Ectodermal cell (in vitro differentiated cells): ENCODE measurements around the gene MINK1.

Source experiments
- H3K27ac ChIP-seq: 2 replicates; pipeline ENCODE4 v1.7.0; 2013; ENCODE audit warnings: mild to moderate bottlenecking, low read depth, low read length; ENCODE audit not compliant: insufficient read depth, poor library complexity, severe bottlenecking
- H3K27me3 ChIP-seq: 2 replicates; pipeline ENCODE4 v1.7.0; 2013; ENCODE audit warnings: mild to moderate bottlenecking, low read length; ENCODE audit not compliant: insufficient read depth, control insufficient read depth, poor library complexity, severe bottlenecking
- H3K36me3 ChIP-seq: one replicate; pipeline ENCODE4 v1.7.0; 2013; ENCODE audit warnings: low read length; ENCODE audit not compliant: control insufficient read depth, insufficient read depth
- H3K4me1 ChIP-seq: one replicate; pipeline ENCODE4 v1.7.0; 2013; ENCODE audit warnings: low read length; ENCODE audit not compliant: control insufficient read depth, insufficient read depth
- H3K4me3 ChIP-seq: 2 replicates; pipeline ENCODE4 v1.7.0; 2013; ENCODE audit warnings: low read depth, low read length, control low read depth; ENCODE audit not compliant: insufficient read depth
- H3K9me3 ChIP-seq: 2 replicates; pipeline ENCODE4 v1.7.0; 2013; ENCODE audit warnings: mild to moderate bottlenecking, low read length, moderate library complexity; ENCODE audit not compliant: control insufficient read depth
- WGBS, 2 experiments: methylation state at CpG; one replicate each; pipeline ENCODE4 v1.1.7; 2013; ENCODE audit warnings: missing lambda C conversion rate in 2 of 2; 5-methylcytosine and 5-hydroxymethylcytosine counted together

The MINK1 gene

GRCh38 chr17:4933646-4934045 lies 100.5 kb downstream of the MINK1 start:
- Histone ChIP-seq H3K36me3 (peaks cover 9% of the 10 kb centered on the region), H3K27ac (no peak overlapping the region), H3K27me3 (no peaks in the 10 kb centered on the region), H3K4me3 (no peak overlapping the region), H3K4me1 (peaks cover 5% of the 10 kb centered on the region), H3K9me3 (no peaks in the 10 kb centered on the region)
- 90 to 92% methylated on average over 14 to 16 of the region's 16 CpGs for WGBS, 2 experiments

DNA sequence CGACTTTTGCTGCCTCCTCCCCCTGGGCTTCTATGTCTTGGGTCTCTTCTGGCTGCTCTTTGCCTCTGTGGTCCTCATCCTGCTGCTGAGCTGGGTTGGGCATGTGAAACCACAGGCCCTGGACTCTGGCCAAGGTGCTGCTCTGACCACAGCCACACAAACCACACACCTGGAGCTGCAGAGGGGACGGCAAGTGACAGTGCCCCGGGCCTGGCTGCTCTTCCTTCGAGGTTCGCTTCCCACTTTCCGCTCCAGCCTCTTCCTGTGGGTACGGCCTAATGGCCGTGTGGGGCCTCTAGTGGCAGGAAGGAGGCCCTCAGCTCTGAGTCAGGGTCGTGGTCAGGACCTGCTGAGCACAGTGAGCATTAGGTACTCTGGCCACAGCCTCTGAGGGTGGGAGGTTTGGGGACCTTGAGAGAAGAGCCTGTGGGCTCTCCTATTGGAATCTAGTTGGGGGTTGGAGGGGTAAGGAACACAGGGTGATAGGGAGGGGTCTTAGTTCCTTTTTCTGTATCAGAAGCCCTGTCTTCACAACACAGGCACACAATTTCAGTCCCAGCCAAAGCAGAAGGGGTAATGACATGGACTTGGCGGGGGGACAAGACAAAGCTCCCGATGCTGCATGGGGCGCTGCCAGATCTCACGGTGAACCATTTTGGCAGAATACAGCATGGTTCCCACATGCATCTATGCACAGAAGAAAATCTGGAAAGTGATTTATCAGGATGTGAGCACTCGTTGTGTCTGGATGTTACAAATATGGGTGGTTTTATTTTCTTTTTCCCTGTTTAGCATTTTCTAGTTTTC lies 101.2 kb downstream of the MINK1 start:
- Histone ChIP-seq H3K36me3 (peaks cover 9% of the 10 kb centered on the region), H3K27me3 (no peaks in the 10 kb centered on the region), H3K9me3 (no peaks in the 10 kb centered on the region), H3K27ac (no peak overlapping the region), H3K4me1 (peaks cover 8% of the 10 kb centered on the region), H3K4me3 (no peak overlapping the region)
- 71 to 77% methylated on average over 14 of the region's 14 CpGs for WGBS, 2 experiments

DNA sequence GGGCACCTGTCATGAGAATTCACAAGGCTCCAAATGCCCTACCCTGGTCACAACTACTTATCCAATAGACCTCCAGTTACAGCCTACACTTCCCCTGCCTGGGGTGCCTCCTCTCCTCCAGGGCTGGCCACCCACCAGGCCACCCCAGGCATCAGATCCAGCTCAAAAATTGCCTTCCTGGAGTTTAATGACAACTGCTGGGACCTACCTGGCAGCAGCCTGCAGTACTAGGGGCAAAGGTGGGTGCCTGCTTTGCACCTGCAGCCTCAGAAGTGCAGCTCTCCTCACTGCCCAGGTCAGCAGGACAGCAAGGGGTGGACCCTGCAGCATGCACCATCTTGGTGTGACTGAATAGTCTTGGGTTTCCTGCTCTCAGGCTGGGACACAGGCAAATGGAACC lies 102.5 kb downstream of the MINK1 start:
- H3K36me3 ChIP-seq = peaks cover 9% of the 10 kb centered on the region
- no peaks in the 10 kb centered on the region for H3K9me3 ChIP-seq
- H3K4me1 ChIP-seq = peaks cover 8% of the 10 kb centered on the region
- H3K4me3 ChIP-seq = no peak overlapping the region
- H3K27ac ChIP-seq = no peak overlapping the region
- H3K27me3 ChIP-seq = no peaks in the 10 kb centered on the region

GRCh38 chr17:4936436-4936835 lies 103.3 kb downstream of the MINK1 start:
- 95 to 97% methylated on average over 3 of the region's 3 CpGs for WGBS, 2 experiments
- H3K9me3 ChIP-seq = no peaks in the 10 kb centered on the region
- no peak overlapping the region for H3K4me3 ChIP-seq
- peaks cover 14% of the 10 kb centered on the region for H3K4me1 ChIP-seq
- no peaks in the 10 kb centered on the region for H3K27me3 ChIP-seq
- H3K27ac ChIP-seq = no peak overlapping the region
- peaks cover 9% of the 10 kb centered on the region for H3K36me3 ChIP-seq

DNA sequence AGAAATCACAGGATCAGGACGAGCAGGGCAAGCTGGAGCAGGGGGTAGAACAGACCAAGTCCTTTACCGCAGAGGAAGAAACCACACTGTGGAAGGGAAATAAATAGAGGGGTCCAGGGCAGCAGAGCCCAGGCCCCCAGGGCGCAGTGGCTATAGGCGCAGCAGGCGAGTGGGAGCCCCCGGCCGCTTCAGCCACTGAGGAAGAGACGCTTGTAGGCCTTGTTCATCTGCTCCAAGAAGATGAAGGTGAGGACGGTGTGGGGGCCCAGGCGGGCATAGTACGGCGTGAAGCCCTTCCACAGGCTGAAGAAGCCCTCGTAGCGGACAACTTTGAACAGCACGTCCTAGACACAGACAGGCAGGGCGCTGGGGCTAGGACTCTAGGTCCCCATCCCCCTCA lies 104.4 kb downstream of the MINK1 start:
- 95 to 96% methylated on average over 16 of the region's 16 CpGs for WGBS, 2 experiments
- Histone ChIP-seq H3K36me3 (peaks cover 15% of the 10 kb centered on the region), H3K9me3 (no peaks in the 10 kb centered on the region), H3K27ac (no peak overlapping the region), H3K27me3 (no peaks in the 10 kb centered on the region), H3K4me3 (no peak overlapping the region), H3K4me1 (peaks cover 15% of the 10 kb centered on the region)

DNA sequence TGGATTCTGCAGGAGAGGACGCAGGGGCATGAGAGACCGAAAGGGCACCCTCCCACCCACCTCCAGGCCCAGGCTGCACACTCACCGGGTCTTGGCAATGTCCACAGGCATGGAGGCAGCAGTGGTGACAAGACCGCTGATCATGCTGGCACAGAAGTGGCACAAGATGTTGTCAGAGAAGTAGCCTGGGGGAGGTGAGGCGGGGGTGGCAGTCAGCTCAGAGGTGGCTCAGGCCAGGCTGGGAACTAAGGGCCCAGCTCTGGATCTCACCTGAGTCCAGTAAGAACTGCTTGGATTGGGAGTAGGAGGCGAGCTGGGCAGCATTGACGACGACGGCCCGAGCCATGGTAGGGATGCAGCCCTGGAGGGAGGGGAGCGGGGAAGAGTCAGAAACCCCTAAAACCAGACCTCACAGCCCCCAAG lies 104.9 kb downstream of the MINK1 start:
- Histone ChIP-seq H3K9me3 (no peaks in the 10 kb centered on the region), H3K36me3 (peaks cover 20% of the 10 kb centered on the region), H3K27ac (no peak overlapping the region), H3K4me1 (peaks cover 15% of the 10 kb centered on the region), H3K4me3 (no peak overlapping the region), H3K27me3 (no peaks in the 10 kb centered on the region)
- WGBS, 2 experiments = 94 to 97% methylated on average over 11 of the region's 11 CpGs

- no peaks in the 10 kb centered on the region for H3K9me3 ChIP-seq
- H3K4me1 ChIP-seq = peaks cover 15% of the 10 kb centered on the region
- peak overlapping the region; percentile 89 for H3K27ac ChIP-seq
- peaks cover 26% of the 10 kb centered on the region for H3K36me3 ChIP-seq
- H3K27me3 ChIP-seq = no peaks in the 10 kb centered on the region
- H3K4me3 ChIP-seq = peak overlapping the region; percentile 92
- 73 to 75% methylated on average over 19 of the region's 19 CpGs for WGBS, 2 experiments
Measured at GRCh38 chr17:4938688-4939545, 105.8 kb downstream of the MINK1 start.

GRCh38 chr17:4939546-4939795 lies 106.3 kb downstream of the MINK1 start:
- 0 to 1% methylated on average over 16 of the region's 16 CpGs for WGBS, 2 experiments
- peak overlapping the region; percentile 89 for H3K27ac ChIP-seq
- peak overlapping the region; percentile 92 for H3K4me3 ChIP-seq
- H3K27me3 ChIP-seq = no peaks in the 10 kb centered on the region
- H3K36me3 ChIP-seq = peaks cover 26% of the 10 kb centered on the region
- H3K4me1 ChIP-seq = peaks cover 15% of the 10 kb centered on the region
- H3K9me3 ChIP-seq = no peaks in the 10 kb centered on the region

DNA sequence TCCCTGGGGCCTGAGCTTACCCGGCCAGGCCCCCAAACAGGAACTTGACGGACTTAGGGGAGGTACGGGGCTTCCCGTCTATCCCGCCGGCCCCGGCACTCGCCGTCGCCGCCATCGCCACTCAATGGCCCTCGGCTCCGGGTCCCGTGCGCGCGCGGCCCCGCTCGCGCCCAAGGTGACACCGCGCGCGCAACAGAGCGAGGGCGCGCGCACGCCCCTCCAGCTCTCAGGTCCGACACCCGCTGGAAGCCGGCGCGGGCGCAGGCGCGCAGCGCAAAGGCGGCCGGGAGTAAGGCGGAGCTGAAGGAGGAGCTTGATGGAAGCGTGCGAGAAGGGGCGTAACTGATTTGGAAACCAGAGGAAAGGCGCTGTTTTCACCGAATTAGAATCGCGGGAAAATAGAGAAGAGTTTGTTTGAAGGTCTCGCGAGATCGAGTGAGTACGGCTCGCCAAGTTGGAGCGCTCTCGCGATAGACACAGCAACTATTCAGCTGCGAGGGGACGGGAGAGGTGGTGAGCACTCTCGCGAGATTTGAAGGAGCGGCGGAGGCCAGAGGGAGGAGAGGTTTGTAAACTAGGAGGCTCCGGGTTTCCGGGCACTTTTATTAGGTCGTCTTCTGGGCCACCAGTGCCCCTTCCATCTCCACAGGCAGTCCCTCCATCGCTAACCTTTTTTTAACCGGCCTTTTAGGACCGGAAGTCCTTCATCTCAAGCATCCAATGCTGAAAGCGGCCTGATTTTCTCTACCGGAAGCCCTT lies 106.8 kb downstream of the MINK1 start, which contains the start of the genes RNF167 and SLC25A11:
Gene RNF167 (plus strand): TSS at position 473 of the 759 bp plus-strand sequence. CDS start 642 bp downstream, outside the sequence.
Gene SLC25A11 (minus strand): TSS at position 251 of the 759 bp plus-strand sequence. CDS start 136 bp downstream, at position 115.
- H3K36me3 ChIP-seq = peaks cover 31% of the 10 kb centered on the region
- WGBS, 2 experiments = 0% methylated on average over 72 of the region's 72 CpGs
- H3K27me3 ChIP-seq = no peaks in the 10 kb centered on the region
- peak within 1 kb of the TSS; percentile 89 for H3K27ac ChIP-seq
- peak within 1 kb of the TSS; percentile 92 for H3K4me3 ChIP-seq
- H3K4me1 ChIP-seq = peaks cover 15% of the 10 kb centered on the region
- no peaks in the 10 kb centered on the region for H3K9me3 ChIP-seq
